ENCODE results near the gene AHCTF1.

DNA sequence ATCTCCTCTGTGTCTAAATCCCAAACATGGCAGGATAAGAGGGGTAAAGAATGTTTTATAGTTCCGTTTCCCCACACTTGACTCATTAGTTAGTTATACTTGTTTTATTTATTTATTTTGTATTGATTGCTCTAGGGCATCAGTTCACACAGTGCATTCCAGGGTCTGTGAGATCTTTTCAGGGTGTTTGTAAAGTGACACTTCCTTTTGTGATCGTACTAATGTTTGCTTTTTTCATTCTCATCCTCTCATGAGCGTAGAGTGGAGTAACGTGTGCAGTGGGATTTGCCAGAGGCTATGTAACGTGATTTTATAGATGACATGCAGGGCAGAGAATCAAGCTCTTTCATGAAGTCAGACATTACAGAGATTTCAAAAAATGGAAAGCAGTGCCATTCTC, 104.4 kb downstream of the AHCTF1 start:
- TF ChIP-seq RXRA (IDR thresholded peaks at IDR 0.05) (no peak), EGR1 (IDR thresholded peaks at IDR 0.05; ENCODE audit: low read depth in 2 of 2) (no peak), RAD21 (IDR thresholded peaks at IDR 0.05) (no peak)
- TF ChIP-seq, protein P1, sequence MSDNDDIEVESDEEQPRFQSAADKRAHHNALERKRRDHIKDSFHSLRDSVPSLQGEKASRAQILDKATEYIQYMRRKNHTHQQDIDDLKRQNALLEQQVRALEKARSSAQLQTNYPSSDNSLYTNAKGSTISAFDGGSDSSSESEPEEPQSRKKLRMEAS (IDR thresholded peaks at IDR 0.05) = no peak
- TF ChIP-seq, protein P2, sequence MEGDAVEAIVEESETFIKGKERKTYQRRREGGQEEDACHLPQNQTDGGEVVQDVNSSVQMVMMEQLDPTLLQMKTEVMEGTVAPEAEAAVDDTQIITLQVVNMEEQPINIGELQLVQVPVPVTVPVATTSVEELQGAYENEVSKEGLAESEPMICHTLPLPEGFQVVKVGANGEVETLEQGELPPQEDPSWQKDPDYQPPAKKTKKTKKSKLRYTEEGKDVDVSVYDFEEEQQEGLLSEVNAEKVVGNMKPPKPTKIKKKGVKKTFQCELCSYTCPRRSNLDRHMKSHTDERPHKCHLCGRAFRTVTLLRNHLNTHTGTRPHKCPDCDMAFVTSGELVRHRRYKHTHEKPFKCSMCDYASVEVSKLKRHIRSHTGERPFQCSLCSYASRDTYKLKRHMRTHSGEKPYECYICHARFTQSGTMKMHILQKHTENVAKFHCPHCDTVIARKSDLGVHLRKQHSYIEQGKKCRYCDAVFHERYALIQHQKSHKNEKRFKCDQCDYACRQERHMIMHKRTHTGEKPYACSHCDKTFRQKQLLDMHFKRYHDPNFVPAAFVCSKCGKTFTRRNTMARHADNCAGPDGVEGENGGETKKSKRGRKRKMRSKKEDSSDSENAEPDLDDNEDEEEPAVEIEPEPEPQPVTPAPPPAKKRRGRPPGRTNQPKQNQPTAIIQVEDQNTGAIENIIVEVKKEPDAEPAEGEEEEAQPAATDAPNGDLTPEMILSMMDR (IDR thresholded peaks at IDR 0.05; ENCODE audit: low read depth, low read length, missing input control) = no peak
- TF ChIP-seq, protein P3, sequence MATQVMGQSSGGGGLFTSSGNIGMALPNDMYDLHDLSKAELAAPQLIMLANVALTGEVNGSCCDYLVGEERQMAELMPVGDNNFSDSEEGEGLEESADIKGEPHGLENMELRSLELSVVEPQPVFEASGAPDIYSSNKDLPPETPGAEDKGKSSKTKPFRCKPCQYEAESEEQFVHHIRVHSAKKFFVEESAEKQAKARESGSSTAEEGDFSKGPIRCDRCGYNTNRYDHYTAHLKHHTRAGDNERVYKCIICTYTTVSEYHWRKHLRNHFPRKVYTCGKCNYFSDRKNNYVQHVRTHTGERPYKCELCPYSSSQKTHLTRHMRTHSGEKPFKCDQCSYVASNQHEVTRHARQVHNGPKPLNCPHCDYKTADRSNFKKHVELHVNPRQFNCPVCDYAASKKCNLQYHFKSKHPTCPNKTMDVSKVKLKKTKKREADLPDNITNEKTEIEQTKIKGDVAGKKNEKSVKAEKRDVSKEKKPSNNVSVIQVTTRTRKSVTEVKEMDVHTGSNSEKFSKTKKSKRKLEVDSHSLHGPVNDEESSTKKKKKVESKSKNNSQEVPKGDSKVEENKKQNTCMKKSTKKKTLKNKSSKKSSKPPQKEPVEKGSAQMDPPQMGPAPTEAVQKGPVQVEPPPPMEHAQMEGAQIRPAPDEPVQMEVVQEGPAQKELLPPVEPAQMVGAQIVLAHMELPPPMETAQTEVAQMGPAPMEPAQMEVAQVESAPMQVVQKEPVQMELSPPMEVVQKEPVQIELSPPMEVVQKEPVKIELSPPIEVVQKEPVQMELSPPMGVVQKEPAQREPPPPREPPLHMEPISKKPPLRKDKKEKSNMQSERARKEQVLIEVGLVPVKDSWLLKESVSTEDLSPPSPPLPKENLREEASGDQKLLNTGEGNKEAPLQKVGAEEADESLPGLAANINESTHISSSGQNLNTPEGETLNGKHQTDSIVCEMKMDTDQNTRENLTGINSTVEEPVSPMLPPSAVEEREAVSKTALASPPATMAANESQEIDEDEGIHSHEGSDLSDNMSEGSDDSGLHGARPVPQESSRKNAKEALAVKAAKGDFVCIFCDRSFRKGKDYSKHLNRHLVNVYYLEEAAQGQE (IDR thresholded peaks at IDR 0.05) = no peak
